ENCODE measurements around the gene DPP4.

DNA sequence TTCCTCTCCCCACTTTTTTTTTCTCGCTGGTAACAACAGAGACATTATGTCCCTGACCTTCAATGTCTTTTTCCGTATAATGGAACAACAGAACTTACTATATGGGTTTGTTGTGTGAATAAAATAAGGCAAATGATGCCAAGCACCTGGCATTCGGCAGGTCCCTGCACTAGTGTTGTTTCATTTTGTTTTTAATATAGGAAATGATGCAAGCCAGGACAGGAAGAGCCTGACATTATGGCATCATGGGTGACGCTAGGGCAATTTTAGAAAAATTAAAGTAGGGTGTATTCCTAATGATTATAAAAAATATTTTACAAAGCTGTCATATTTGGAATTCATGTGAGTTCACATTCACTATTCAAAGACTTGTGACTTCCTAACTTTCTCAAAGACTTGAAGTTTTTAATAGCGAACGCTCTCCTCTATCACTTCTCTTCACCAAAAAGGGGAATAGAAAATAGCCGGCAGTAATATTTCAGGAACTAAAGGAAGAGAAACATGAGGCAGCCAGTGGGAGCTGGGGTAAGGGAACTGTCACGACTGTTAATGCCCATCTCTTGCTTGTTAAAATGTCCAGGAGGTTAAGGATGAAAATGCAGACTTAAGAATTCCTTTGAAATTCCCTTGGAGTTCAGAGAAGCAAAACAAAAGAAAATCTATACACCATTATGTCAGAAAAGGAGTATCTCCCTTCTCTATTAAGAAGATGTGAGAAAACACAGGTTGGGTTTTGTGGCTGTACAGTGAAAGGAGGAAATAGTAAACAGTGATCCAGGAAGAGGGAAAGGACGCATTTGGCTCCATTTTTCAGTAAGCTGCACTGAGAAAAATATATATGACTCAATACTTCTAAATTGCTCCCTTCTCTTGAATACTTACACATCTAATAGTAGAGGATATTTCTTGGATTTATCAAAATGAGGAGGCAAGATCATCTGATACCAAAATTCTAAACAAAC, 60.2 kb downstream of the DPP4 start:
- TF ChIP-seq, protein P1, sequence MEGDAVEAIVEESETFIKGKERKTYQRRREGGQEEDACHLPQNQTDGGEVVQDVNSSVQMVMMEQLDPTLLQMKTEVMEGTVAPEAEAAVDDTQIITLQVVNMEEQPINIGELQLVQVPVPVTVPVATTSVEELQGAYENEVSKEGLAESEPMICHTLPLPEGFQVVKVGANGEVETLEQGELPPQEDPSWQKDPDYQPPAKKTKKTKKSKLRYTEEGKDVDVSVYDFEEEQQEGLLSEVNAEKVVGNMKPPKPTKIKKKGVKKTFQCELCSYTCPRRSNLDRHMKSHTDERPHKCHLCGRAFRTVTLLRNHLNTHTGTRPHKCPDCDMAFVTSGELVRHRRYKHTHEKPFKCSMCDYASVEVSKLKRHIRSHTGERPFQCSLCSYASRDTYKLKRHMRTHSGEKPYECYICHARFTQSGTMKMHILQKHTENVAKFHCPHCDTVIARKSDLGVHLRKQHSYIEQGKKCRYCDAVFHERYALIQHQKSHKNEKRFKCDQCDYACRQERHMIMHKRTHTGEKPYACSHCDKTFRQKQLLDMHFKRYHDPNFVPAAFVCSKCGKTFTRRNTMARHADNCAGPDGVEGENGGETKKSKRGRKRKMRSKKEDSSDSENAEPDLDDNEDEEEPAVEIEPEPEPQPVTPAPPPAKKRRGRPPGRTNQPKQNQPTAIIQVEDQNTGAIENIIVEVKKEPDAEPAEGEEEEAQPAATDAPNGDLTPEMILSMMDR (IDR thresholded peaks at IDR 0.05; ENCODE audit: poor library complexity, severe bottlenecking) = no peak
- TF ChIP-seq EZH2 (IDR thresholded peaks at IDR 0.05; ENCODE audit: borderline replicate concordance, insufficient read depth, low read length, poor library complexity, severe bottlenecking) = no peak
- TF ChIP-seq EP300 (conservative IDR thresholded peaks at IDR 0.05; ENCODE audit: poor library complexity, severe bottlenecking) = no peak
- TF ChIP-seq RAD21 (conservative IDR thresholded peaks at IDR 0.05) = no peak

Data from neural cell (in vitro differentiated cells).